SK-N-DZ (cell line): ENCODE data around the gene MYBPC3.
"Not testable (repeated sequence)": the region's sequence is repeated elsewhere in the genome, so short reads cannot be mapped to it uniquely, and the experiment has no call there.

ENCODE experiments used
- DNase-seq: peaks from one replicate; pipeline ENCODE4 v3.0.0-alpha.2; 2015; ENCODE audit warnings: low spot score

The MYBPC3 gene

GRCh38 chr11:47338396-47339241 lies 13.9 kb downstream of the MYBPC3 start:
- DNase-seq = no peak

GRCh38 chr11:47337229-47337924 lies 15.1 kb downstream of the MYBPC3 start:
- DNase-seq = no peak

- no peak for DNase-seq
Measured at GRCh38 chr11:47336595-47336994, 15.9 kb downstream of the MYBPC3 start.

- no peak for DNase-seq
Measured at GRCh38 chr11:47335733-47336132, 16.8 kb downstream of the MYBPC3 start.

GRCh38 chr11:47334699-47335411 lies 17.6 kb downstream of the MYBPC3 start:
- not testable (repeated sequence) for DNase-seq

GRCh38 chr11:47333886-47334443 lies 18.5 kb downstream of the MYBPC3 start:
- no peak for DNase-seq

GRCh38 chr11:47333526-47333845 lies 19.0 kb downstream of the MYBPC3 start:
- no peak for DNase-seq

GRCh38 chr11:47332791-47333525 lies 19.5 kb downstream of the MYBPC3 start:
- DNase-seq = no peak

- no peak for DNase-seq
Measured at GRCh38 chr11:47332303-47332711, 20.2 kb downstream of the MYBPC3 start.

GRCh38 chr11:47331454-47332302 lies 20.8 kb downstream of the MYBPC3 start:
- DNase-seq = no peak

GRCh38 chr11:47329987-47330931 lies 22.2 kb downstream of the MYBPC3 start:
- DNase-seq = no peak

GRCh38 chr11:47329431-47329986 lies 23.0 kb downstream of the MYBPC3 start:
- no peak for DNase-seq

GRCh38 chr11:47328449-47329390 lies 23.8 kb downstream of the MYBPC3 start:
- DNase-seq = no peak

- DNase-seq = no peak
Measured at GRCh38 chr11:47327949-47328348, 24.6 kb downstream of the MYBPC3 start.

GRCh38 chr11:47327025-47327424 lies 25.5 kb downstream of the MYBPC3 start:
- DNase-seq = no peak

- DNase-seq = no peak
Measured at GRCh38 chr11:47326198-47326597, 26.3 kb downstream of the MYBPC3 start.

GRCh38 chr11:47325271-47326041 lies 27.0 kb downstream of the MYBPC3 start:
- no peak for DNase-seq
